Vagina (tissue), 2 donors: ENCODE data around the gene TUG1.

ENCODE experiments used
- POLR2A ChIP-seq, 2 donors: fragments of 450-650 bp; IDR thresholded peaks; one replicate each; pipeline ENCODE4 v1.6.1; 2017; ENCODE audit warnings: antibody characterized with exemption in 2 of 2, mild to moderate bottlenecking in 2 of 2, moderate library complexity in 2 of 2
- POLR2AphosphoS5 ChIP-seq, 2 donors: sonication (generic); formaldehyde crosslinking; IDR thresholded peaks; one replicate each; pipeline ENCODE4 v1.9.0; 2017; ENCODE audit warnings: antibody characterized with exemption in 2 of 2, mild to moderate bottlenecking in 2 of 2, low read depth in 1 of 2; ENCODE audit not compliant: insufficient read depth in 1 of 2

DNA sequence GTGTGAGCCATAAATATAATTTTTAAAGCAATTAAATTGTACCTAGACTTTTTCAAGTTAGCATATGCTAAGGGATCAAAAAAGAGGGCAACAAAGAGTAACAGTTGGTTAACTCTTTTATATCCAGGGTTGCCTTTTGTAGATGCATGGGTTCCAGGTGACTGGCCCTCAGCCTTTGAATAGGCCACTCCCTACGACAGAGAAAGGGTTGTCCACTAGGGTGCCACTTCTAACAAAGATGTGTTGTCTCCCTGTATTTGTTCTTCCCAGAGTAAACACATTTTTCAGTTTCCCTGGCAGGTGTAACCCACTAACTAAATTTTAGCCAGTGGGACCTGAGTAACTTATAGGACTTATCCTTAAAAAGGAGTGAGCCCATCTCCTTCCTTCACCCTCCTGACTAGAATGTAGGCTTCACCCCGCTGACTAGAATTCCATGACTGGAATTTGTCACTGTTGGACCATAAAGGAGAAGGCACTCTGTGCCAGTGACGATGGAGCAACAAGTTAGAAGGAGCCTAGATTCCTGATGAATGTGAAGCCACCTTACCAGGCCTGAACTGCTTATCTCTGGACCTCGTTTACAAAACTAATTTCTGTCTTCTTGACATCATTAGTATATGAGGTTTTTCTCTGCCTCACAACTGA is 16.6 kb downstream of the TUG1 start:
- no peak for TF ChIP-seq POLR2A (IDR thresholded peaks at IDR 0.05)
- no peak for TF ChIP-seq POLR2AphosphoS5 (IDR thresholded peaks at IDR 0.05; ENCODE audit: insufficient read depth in 1 of 2, low read depth in 1 of 2)
